Naive thymus-derived CD4-positive, alpha-beta T cell (primary cell): ENCODE results near the gene ACTBL2. TPM values are rescaled to one million over a fixed set of nuclear protein-coding genes. Genes with fewer than 3 reads are reported as not detected.

ENCODE experiments used
- ATAC-seq: fragments of 150-1000 bp; cut with Tn5 transposase; 2 replicates; pipeline ENCODE4 v1.10.0; 2021; ENCODE audit warnings: mild to moderate bottlenecking, moderate library complexity
- CTCF ChIA-PET: fragments of 350-600 bp; sonication (Branson Sonifier 250); formaldehyde crosslinking; loops from one replicate; lab custom pipeline; 2021; ENCODE audit warnings: antibody characterized with exemption; lab: Charles Lee
- POLR2A ChIA-PET: fragments of 350-600 bp; sonication (Branson Sonifier 250); formaldehyde crosslinking; loops from one replicate; lab custom pipeline; 2021; ENCODE audit warnings: antibody characterized with exemption, inconsistent platforms; lab: Charles Lee
- DNase-seq, 9 donors: peaks; one replicate each; pipeline versions ENCODE4 v3.0.0 to v3.0.0-alpha.2; 2020 to 2022; ENCODE audit warnings: mixed read lengths in 1 of 9
- H3K27ac ChIP-seq: one replicate; pipeline ENCODE4 v1.7.0; 2013; ENCODE audit warnings: mild to moderate bottlenecking, low read depth, low read length, moderate library complexity
- H3K27me3 ChIP-seq, 2 donors: one replicate each; pipeline ENCODE4 v1.7.0; 2013; ENCODE audit warnings: low read length in 2 of 2, mild to moderate bottlenecking in 2 of 2, moderate library complexity in 2 of 2; ENCODE audit not compliant: control insufficient read depth in 2 of 2, insufficient read depth in 2 of 2
- H3K36me3 ChIP-seq, 3 experiments: 1 replicate in 2 of 3; 2 replicates in 1 of 3; pipeline ENCODE4 v1.7.0; 2013; ENCODE audit warnings: low read length in 3 of 3, mild to moderate bottlenecking in 3 of 3, moderate library complexity in 1 of 3; ENCODE audit not compliant: insufficient read depth in 3 of 3, control insufficient read depth in 2 of 3
- H3K4me1 ChIP-seq, 2 donors: one replicate each; pipeline ENCODE4 v1.7.0; 2013; ENCODE audit warnings: low read length in 2 of 2, mild to moderate bottlenecking in 2 of 2, moderate library complexity in 1 of 2; ENCODE audit not compliant: control insufficient read depth in 2 of 2, insufficient read depth in 2 of 2
- H3K4me3 ChIP-seq: 2 replicates; pipeline ENCODE4 v1.7.0; 2013; ENCODE audit warnings: mild to moderate bottlenecking, low read length
- H3K9me3 ChIP-seq, 3 experiments: 1 replicate in 2 of 3; 2 replicates in 1 of 3; pipeline ENCODE4 v1.7.0; 2013; ENCODE audit warnings: low read length in 3 of 3; ENCODE audit not compliant: control insufficient read depth in 2 of 3
- H3K27ac Mint-ChIP-seq, 9 donors: one replicate each; pipeline ENCODE4 v1.8.0; 2020 to 2022; ENCODE audit warnings: mixed read lengths in 9 of 9, mild to moderate bottlenecking in 8 of 9, moderate library complexity in 5 of 9, inconsistent platforms in 2 of 9
- H3K27me3 Mint-ChIP-seq, 5 donors: one replicate each; pipeline ENCODE4 v1.8.0; 2021 to 2022; ENCODE audit warnings: mixed read lengths in 5 of 5, mild to moderate bottlenecking in 1 of 5
- H3K36me3 Mint-ChIP-seq, 5 donors: one replicate each; pipeline ENCODE4 v1.8.0; 2020 to 2022; ENCODE audit warnings: mixed read lengths in 5 of 5, mild to moderate bottlenecking in 3 of 5, inconsistent platforms in 1 of 5
- H3K4me1 Mint-ChIP-seq, 7 donors: one replicate each; pipeline ENCODE4 v1.8.0; 2020 to 2022; ENCODE audit warnings: mixed read lengths in 7 of 7, mild to moderate bottlenecking in 3 of 7, inconsistent platforms in 1 of 7
- H3K4me3 Mint-ChIP-seq, 10 donors: one replicate each; pipeline ENCODE4 v1.8.0; 2020 to 2022; ENCODE audit warnings: mild to moderate bottlenecking in 10 of 10, mixed read lengths in 10 of 10, moderate library complexity in 6 of 10, inconsistent platforms in 2 of 10
- H3K9me3 Mint-ChIP-seq, 11 donors: one replicate each; pipeline ENCODE4 v1.8.0; 2020 to 2022; ENCODE audit warnings: mixed read lengths in 11 of 11, mild to moderate bottlenecking in 4 of 11, inconsistent platforms in 1 of 11, moderate library complexity in 1 of 11
- intact Hi-C, 2 donors: fragments of 100-400 bp; cut with micrococcal nuclease; formaldehyde crosslinking; loops; one replicate each; pipeline ENCODE4 v1.15.1; 2023
- polyA plus RNA-seq, 2 donors: library from polyadenylated mRNA; unstranded; fragments of 300-500 nt; fragmentation: Illumina TruSeq; gene quantifications; one replicate each; pipeline ENCODE4 v1.2.3, GENCODE V29; 2021
- total RNA-seq, 6 experiments: library from RNA in 5 of 6; stranded (reverse) in 5 of 6; gene quantifications; 1 replicate in 5 of 6; 2 replicates in 1 of 6; pipeline ENCODE4 v1.2.3 and lab custom pipeline; 2021 to 2026

The ACTBL2 gene
- total and polyA plus RNA-seq, 7 experiments from 2014 or later: not detected

- ATAC-seq (no peak), DNase-seq (no peak)
- intact Hi-C loops: no loop called here
- Histone ChIP-seq H3K4me1 (peaks cover 0 to 18% of the 10 kb centered on the region in 2 donors), H3K36me3 (no peaks in the 10 kb centered on the region), H3K4me3 (no peak overlapping the region), H3K9me3 (no peaks in the 10 kb centered on the region), H3K27ac (no peak overlapping the region), H3K27me3 (no peaks in the 10 kb centered on the region)
- no peak overlapping the region for H3K27ac Mint-ChIP-seq
- H3K27me3 Mint-ChIP-seq: no peaks in the 10 kb centered on the region
- peaks cover 0 to 3% (median 0%) of the 10 kb centered on the region in 11 donors for H3K9me3 Mint-ChIP-seq
- ChIA-PET CTCF (no interaction called here), POLR2A (no interaction called here)
- no peaks in the 10 kb centered on the region for H3K36me3 Mint-ChIP-seq
- no peak overlapping the region for H3K4me3 Mint-ChIP-seq
- H3K4me1 Mint-ChIP-seq: peaks cover 0 to 35% (median 20%) of the 10 kb centered on the region in 7 donors
Measured at GRCh38 chr5:57453728-57454127, 28.9 kb downstream of the ACTBL2 start.

- ChIA-PET CTCF (no interaction called here), POLR2A (interaction anchor here (0.6 kb wide), 1 partner anchor 41 kb away, joined by 4 read pairs; no protein-coding TSS in a partner anchor)
- peak overlapping the region in 2 of 9 donors; percentile 5 to 44 for H3K27ac Mint-ChIP-seq
- Histone ChIP-seq H3K27me3 (no peaks in the 10 kb centered on the region), H3K4me3 (no peak overlapping the region), H3K27ac (no peak overlapping the region), H3K9me3 (no peaks in the 10 kb centered on the region), H3K4me1 (peaks cover 0 to 18% of the 10 kb centered on the region in 2 donors), H3K36me3 (no peaks in the 10 kb centered on the region)
- DNase-seq: no peak
- no peaks in the 10 kb centered on the region for H3K36me3 Mint-ChIP-seq
- no peak for ATAC-seq
- peaks cover 0 to 1% (median 0%) of the 10 kb centered on the region in 11 donors for H3K9me3 Mint-ChIP-seq
- no peaks in the 10 kb centered on the region for H3K27me3 Mint-ChIP-seq
- intact Hi-C loops: no loop called here
- H3K4me3 Mint-ChIP-seq: no peak overlapping the region
- peaks cover 0 to 35% (median 20%) of the 10 kb centered on the region in 7 donors for H3K4me1 Mint-ChIP-seq
Measured at GRCh38 chr5:57452885-57453284, 29.7 kb downstream of the ACTBL2 start.

- peaks cover 0 to 35% (median 20%) of the 10 kb centered on the region in 7 donors for H3K4me1 Mint-ChIP-seq
- intact Hi-C loops: loop anchor here in 1 of 2 donors (1.0 to 2.0 kb wide), 2 partner anchors 44 to 1009 kb away; partner anchors contain the start of gene PLK2
- ChIA-PET POLR2A (interaction anchor here (1.0 to 1.2 kb wide), 3 partner anchors 11 to 45 kb away, joined by 3 to 4 read pairs (median 3); no protein-coding TSS in a partner anchor), CTCF (interaction anchor here (0.5 to 0.6 kb wide), 2 partner anchors 811 to 1012 kb away, joined by 3 to 7 read pairs; no protein-coding TSS in a partner anchor)
- H3K4me3 Mint-ChIP-seq: peak overlapping the region in 6 of 10 donors; percentile 2 to 51 (median 22)
- Histone ChIP-seq H3K4me3 (no peak overlapping the region), H3K9me3 (no peaks in the 10 kb centered on the region), H3K27me3 (no peaks in the 10 kb centered on the region), H3K4me1 (peaks cover 0 to 18% of the 10 kb centered on the region in 2 donors), H3K27ac (no peak overlapping the region), H3K36me3 (no peaks in the 10 kb centered on the region)
- no peaks in the 10 kb centered on the region for H3K36me3 Mint-ChIP-seq
- ATAC-seq (peak; percentile 55), DNase-seq (peak in 6 of 9 donors; percentile 14 to 59 (median 53))
- no peaks in the 10 kb centered on the region for H3K27me3 Mint-ChIP-seq
- H3K27ac Mint-ChIP-seq: peak overlapping the region in 8 of 9 donors; percentile 34 to 83 (median 66)
- peaks cover 0 to 4% (median 0%) of the 10 kb centered on the region in 11 donors for H3K9me3 Mint-ChIP-seq
Measured at GRCh38 chr5:57450991-57451876, 31.4 kb downstream of the ACTBL2 start.

GRCh38 chr5:57448751-57449150 is 33.9 kb downstream of the ACTBL2 start:
- H3K36me3 ChIP-seq: no peaks in the 10 kb centered on the region
- ChIA-PET CTCF (no interaction called here), POLR2A (interaction anchor here (0.6 kb wide), 1 partner anchor 150 kb away, joined by 3 read pairs; no protein-coding TSS in a partner anchor)
- Mint-ChIP-seq H3K36me3 (peaks cover 0 to 4% (median 0%) of the 10 kb centered on the region in 5 donors), H3K9me3 (peaks cover 0 to 4% (median 0%) of the 10 kb centered on the region in 11 donors), H3K27me3 (peaks cover 0 to 4% (median 0%) of the 10 kb centered on the region in 5 donors), H3K4me3 (no peak overlapping the region), H3K27ac (no peak overlapping the region), H3K4me1 (peaks cover 0 to 35% (median 20%) of the 10 kb centered on the region in 7 donors)
- no peak overlapping the region for H3K27ac ChIP-seq
- peaks cover 0 to 18% of the 10 kb centered on the region in 2 donors for H3K4me1 ChIP-seq
- no peaks in the 10 kb centered on the region for H3K27me3 ChIP-seq
- no peak for DNase-seq
- H3K9me3 ChIP-seq: no peaks in the 10 kb centered on the region
- intact Hi-C loops: no loop called here
- no peak overlapping the region for H3K4me3 ChIP-seq
- ATAC-seq: no peak

GRCh38 chr5:57448287-57448686 is 34.3 kb downstream of the ACTBL2 start:
- Mint-ChIP-seq H3K36me3 (peaks cover 0 to 4% (median 0%) of the 10 kb centered on the region in 5 donors), H3K27me3 (peaks cover 0 to 8% (median 0%) of the 10 kb centered on the region in 5 donors), H3K9me3 (peaks cover 0 to 4% (median 0%) of the 10 kb centered on the region in 11 donors), H3K27ac (no peak overlapping the region), H3K4me3 (no peak overlapping the region), H3K4me1 (peaks cover 0 to 36% (median 20%) of the 10 kb centered on the region in 7 donors)
- ChIA-PET POLR2A (no interaction called here), CTCF (no interaction called here)
- H3K4me1 ChIP-seq: peaks cover 0 to 18% of the 10 kb centered on the region in 2 donors
- DNase-seq: no peak
- H3K9me3 ChIP-seq: no peaks in the 10 kb centered on the region
- H3K27me3 ChIP-seq: no peaks in the 10 kb centered on the region
- no peak for ATAC-seq
- no peak overlapping the region for H3K27ac ChIP-seq
- no peaks in the 10 kb centered on the region for H3K36me3 ChIP-seq
- no peak overlapping the region for H3K4me3 ChIP-seq
- intact Hi-C loops: no loop called here

GRCh38 chr5:57447658-57448057 is 35.0 kb downstream of the ACTBL2 start:
- Histone ChIP-seq H3K27ac (no peak overlapping the region), H3K27me3 (no peaks in the 10 kb centered on the region), H3K9me3 (no peaks in the 10 kb centered on the region), H3K36me3 (no peaks in the 10 kb centered on the region), H3K4me1 (peaks cover 0 to 18% of the 10 kb centered on the region in 2 donors), H3K4me3 (no peak overlapping the region)
- H3K36me3 Mint-ChIP-seq: peaks cover 0 to 4% (median 0%) of the 10 kb centered on the region in 5 donors
- no peak for ATAC-seq
- intact Hi-C loops: no loop called here
- CTCF ChIA-PET: no interaction called here
- H3K27me3 Mint-ChIP-seq: peaks cover 0 to 9% (median 0%) of the 10 kb centered on the region in 5 donors
- H3K9me3 Mint-ChIP-seq: peaks cover 0 to 4% (median 0%) of the 10 kb centered on the region in 11 donors
- no peak overlapping the region for H3K4me3 Mint-ChIP-seq
- no peak for DNase-seq
- peaks cover 0 to 36% (median 20%) of the 10 kb centered on the region in 7 donors for H3K4me1 Mint-ChIP-seq
- POLR2A ChIA-PET: no interaction called here
- no peak overlapping the region for H3K27ac Mint-ChIP-seq
